Measurements from ENCODE around the gene STYX.
"Not testable (repeated sequence)": the region's sequence is repeated elsewhere in the genome, so short reads cannot be mapped to it uniquely, and the experiment has no call there.

STYX gene

GRCh38 chr14:52755607-52756316, 25.8 kb downstream of the STYX start:
- no peak for DNase-seq (ENCODE audit: low read depth, low spot score)
- no CpG with 5 or more reads among the region's 5 CpGs for WGBS (ENCODE audit: insufficient coverage, insufficient read length)
- no peaks in the 10 kb centered on the region for H3K36me3 ChIP-seq (ENCODE audit: control insufficient read depth, insufficient read depth, low read length)

GRCh38 chr14:52759145-52759544, 29.2 kb downstream of the STYX start:
- Histone ChIP-seq H3K4me1 (ENCODE audit: control insufficient read depth, insufficient read depth, low read length) (no peaks in the 10 kb centered on the region), H3K27me3 (ENCODE audit: control insufficient read depth, insufficient read depth, low read length) (no peaks in the 10 kb centered on the region), H3K36me3 (ENCODE audit: control insufficient read depth, insufficient read depth, low read length) (no peaks in the 10 kb centered on the region), H3K9me3 (ENCODE audit: control insufficient read depth, insufficient read depth, low read length) (no peaks in the 10 kb centered on the region), H3K4me3 (ENCODE audit: low read length) (no peak overlapping the region), H3K27ac (ENCODE audit: low read length) (no peak overlapping the region)
- no peak for DNase-seq (ENCODE audit: low read depth, low spot score)
- no CpG with 5 or more reads among the region's 1 CpG for WGBS (ENCODE audit: insufficient coverage, insufficient read length)

More at GRCh38 chr14:52755607-52756316, 25.8 kb downstream of the STYX start:
- Histone ChIP-seq H3K4me1 (ENCODE audit: control insufficient read depth, insufficient read depth, low read length) (no peaks in the 10 kb centered on the region), H3K4me3 (ENCODE audit: low read length) (no peak overlapping the region), H3K27me3 (ENCODE audit: control insufficient read depth, insufficient read depth, low read length) (no peaks in the 10 kb centered on the region), H3K27ac (ENCODE audit: low read length) (no peak overlapping the region), H3K9me3 (ENCODE audit: control insufficient read depth, insufficient read depth, low read length) (no peaks in the 10 kb centered on the region)

GRCh38 chr14:52762923-52763322, 33.0 kb downstream of the STYX start:
- H3K4me1 ChIP-seq (ENCODE audit: control insufficient read depth, insufficient read depth, low read length); DNase-seq (ENCODE audit: low read depth, low spot score); H3K9me3 ChIP-seq (ENCODE audit: control insufficient read depth, insufficient read depth, low read length); H3K4me3 ChIP-seq (ENCODE audit: low read length); H3K36me3 ChIP-seq (ENCODE audit: control insufficient read depth, insufficient read depth, low read length); H3K27me3 ChIP-seq (ENCODE audit: control insufficient read depth, insufficient read depth, low read length); H3K27ac ChIP-seq (ENCODE audit: low read length): not testable (repeated sequence)
- WGBS (ENCODE audit: insufficient coverage, insufficient read length) = no CpG with 5 or more reads among the region's 4 CpGs

- Histone ChIP-seq H3K4me3 (ENCODE audit: low read length) (no peak overlapping the region), H3K27me3 (ENCODE audit: control insufficient read depth, insufficient read depth, low read length) (no peaks in the 10 kb centered on the region), H3K4me1 (ENCODE audit: control insufficient read depth, insufficient read depth, low read length) (no peaks in the 10 kb centered on the region), H3K9me3 (ENCODE audit: control insufficient read depth, insufficient read depth, low read length) (no peaks in the 10 kb centered on the region), H3K36me3 (ENCODE audit: control insufficient read depth, insufficient read depth, low read length) (no peaks in the 10 kb centered on the region), H3K27ac (ENCODE audit: low read length) (no peak overlapping the region)
- 100% methylated on average over 1 of the region's 3 CpGs for WGBS (ENCODE audit: insufficient coverage, insufficient read length)
- no peak for DNase-seq (ENCODE audit: low read depth, low spot score)
Measured at GRCh38 chr14:52767058-52767833, 37.3 kb downstream of the STYX start.

GRCh38 chr14:52769887-52770286, 39.9 kb downstream of the STYX start:
- Histone ChIP-seq H3K27me3 (ENCODE audit: control insufficient read depth, insufficient read depth, low read length) (no peaks in the 10 kb centered on the region), H3K4me1 (ENCODE audit: control insufficient read depth, insufficient read depth, low read length) (no peaks in the 10 kb centered on the region), H3K9me3 (ENCODE audit: control insufficient read depth, insufficient read depth, low read length) (no peaks in the 10 kb centered on the region), H3K27ac (ENCODE audit: low read length) (no peak overlapping the region), H3K36me3 (ENCODE audit: control insufficient read depth, insufficient read depth, low read length) (no peaks in the 10 kb centered on the region), H3K4me3 (ENCODE audit: low read length) (no peak overlapping the region)
- DNase-seq (ENCODE audit: low read depth, low spot score) = no peak

- no CpG with 5 or more reads among the region's 7 CpGs for WGBS (ENCODE audit: insufficient coverage, insufficient read length)
- Histone ChIP-seq H3K4me3 (ENCODE audit: low read length) (no peak overlapping the region), H3K27me3 (ENCODE audit: control insufficient read depth, insufficient read depth, low read length) (no peaks in the 10 kb centered on the region), H3K4me1 (ENCODE audit: control insufficient read depth, insufficient read depth, low read length) (no peaks in the 10 kb centered on the region), H3K27ac (ENCODE audit: low read length) (no peak overlapping the region), H3K9me3 (ENCODE audit: control insufficient read depth, insufficient read depth, low read length) (no peaks in the 10 kb centered on the region), H3K36me3 (ENCODE audit: control insufficient read depth, insufficient read depth, low read length) (peaks cover 3% of the 10 kb centered on the region; the same call in 1 of the 2 replicates)
- DNase-seq (ENCODE audit: low read depth, low spot score) = no peak
Measured at GRCh38 chr14:52776816-52777215, 46.9 kb downstream of the STYX start.

- Histone ChIP-seq H3K4me3 (ENCODE audit: low read length) (no peak overlapping the region), H3K9me3 (ENCODE audit: control insufficient read depth, insufficient read depth, low read length) (no peaks in the 10 kb centered on the region), H3K4me1 (ENCODE audit: control insufficient read depth, insufficient read depth, low read length) (no peaks in the 10 kb centered on the region), H3K27ac (ENCODE audit: low read length) (no peak overlapping the region), H3K27me3 (ENCODE audit: control insufficient read depth, insufficient read depth, low read length) (no peaks in the 10 kb centered on the region), H3K36me3 (ENCODE audit: control insufficient read depth, insufficient read depth, low read length) (peaks cover 3% of the 10 kb centered on the region; the same call in 1 of the 2 replicates)
- DNase-seq (ENCODE audit: low read depth, low spot score) = no peak
- WGBS (ENCODE audit: insufficient coverage, insufficient read length) = no CpG with 5 or more reads among the region's 7 CpGs
Measured at GRCh38 chr14:52778702-52779101, 48.7 kb downstream of the STYX start.

GRCh38 chr14:52780893-52781292, 50.9 kb downstream of the STYX start:
- no peak overlapping the region for H3K27ac ChIP-seq (ENCODE audit: low read length)
- no peaks in the 10 kb centered on the region for H3K4me1 ChIP-seq (ENCODE audit: control insufficient read depth, insufficient read depth, low read length)
- H3K9me3 ChIP-seq (ENCODE audit: control insufficient read depth, insufficient read depth, low read length) = no peaks in the 10 kb centered on the region
- no peak for DNase-seq (ENCODE audit: low read depth, low spot score)
- no peaks in the 10 kb centered on the region for H3K27me3 ChIP-seq (ENCODE audit: control insufficient read depth, insufficient read depth, low read length)
- WGBS (ENCODE audit: insufficient coverage, insufficient read length) = no CpG with 5 or more reads among the region's 1 CpG
- H3K4me3 ChIP-seq (ENCODE audit: low read length) = no peak overlapping the region
- H3K36me3 ChIP-seq (ENCODE audit: control insufficient read depth, insufficient read depth, low read length) = peaks cover 3% of the 10 kb centered on the region; the same call in 1 of the 2 replicates

GRCh38 chr14:52781629-52782028, 51.7 kb downstream of the STYX start:
- no peaks in the 10 kb centered on the region for H3K27me3 ChIP-seq (ENCODE audit: control insufficient read depth, insufficient read depth, low read length)
- no CpG with 5 or more reads among the region's 1 CpG for WGBS (ENCODE audit: insufficient coverage, insufficient read length)
- H3K36me3 ChIP-seq (ENCODE audit: control insufficient read depth, insufficient read depth, low read length) = peaks cover 3% of the 10 kb centered on the region; the same call in 1 of the 2 replicates
- H3K4me3 ChIP-seq (ENCODE audit: low read length) = no peak overlapping the region
- H3K27ac ChIP-seq (ENCODE audit: low read length) = no peak overlapping the region
- DNase-seq (ENCODE audit: low read depth, low spot score) = no peak
- H3K4me1 ChIP-seq (ENCODE audit: control insufficient read depth, insufficient read depth, low read length) = no peaks in the 10 kb centered on the region
- H3K9me3 ChIP-seq (ENCODE audit: control insufficient read depth, insufficient read depth, low read length) = no peaks in the 10 kb centered on the region

- peaks cover 3% of the 10 kb centered on the region; the same call in 1 of the 2 replicates for H3K36me3 ChIP-seq (ENCODE audit: control insufficient read depth, insufficient read depth, low read length)
- H3K27ac ChIP-seq (ENCODE audit: low read length) = no peak overlapping the region
- WGBS (ENCODE audit: insufficient coverage, insufficient read length) = no CpG with 5 or more reads among the region's 1 CpG
- no peak for DNase-seq (ENCODE audit: low read depth, low spot score)
- H3K9me3 ChIP-seq (ENCODE audit: control insufficient read depth, insufficient read depth, low read length) = no peaks in the 10 kb centered on the region
- no peak overlapping the region for H3K4me3 ChIP-seq (ENCODE audit: low read length)
- no peaks in the 10 kb centered on the region for H3K27me3 ChIP-seq (ENCODE audit: control insufficient read depth, insufficient read depth, low read length)
- no peaks in the 10 kb centered on the region for H3K4me1 ChIP-seq (ENCODE audit: control insufficient read depth, insufficient read depth, low read length)
Measured at GRCh38 chr14:52783206-52783605, 53.2 kb downstream of the STYX start.

All from iPS DF 6.9 (cell line).